H9 (cell line): Measurements from ENCODE around the gene CCDC85A. TPM values are rescaled to one million over a fixed set of nuclear protein-coding genes. Genes with fewer than 3 reads are reported as not detected.

Experiments
- DNase-seq: peaks from one replicate; pipeline ENCODE4 v3.0.0-alpha.2; 2017
- H2AFZ ChIP-seq: one replicate; pipeline ENCODE4 v1.6.1; 2013; ENCODE audit warnings: mild to moderate bottlenecking, low read length, control low read depth, moderate library complexity
- H2AK5ac ChIP-seq: 2 replicates; pipeline ENCODE4 v1.6.1; 2013; ENCODE audit warnings: low read length, control low read depth, mixed read lengths; ENCODE audit not compliant: insufficient read length
- H2BK120ac ChIP-seq: one replicate; pipeline ENCODE4 v1.6.1; 2013; ENCODE audit warnings: low read depth, mild to moderate bottlenecking, low read length, control low read depth, inconsistent platforms; ENCODE audit not compliant: poor library complexity, severe bottlenecking
- H2BK12ac ChIP-seq: 2 replicates; pipeline ENCODE4 v1.6.1; 2013; ENCODE audit warnings: low read length, control low read depth, mixed read lengths, low read depth; ENCODE audit not compliant: insufficient read length
- H2BK15ac ChIP-seq: 2 replicates; pipeline ENCODE4 v1.6.1; 2013; ENCODE audit warnings: low read depth, low read length, control low read depth
- H2BK20ac ChIP-seq: one replicate; pipeline ENCODE4 v1.6.1; 2013; ENCODE audit warnings: low read depth, mild to moderate bottlenecking, low read length, control low read depth, inconsistent platforms; ENCODE audit not compliant: poor library complexity, severe bottlenecking
- H2BK5ac ChIP-seq: 2 replicates; pipeline ENCODE4 v1.6.1; 2013; ENCODE audit warnings: low read length, control low read depth, mixed read lengths; ENCODE audit not compliant: insufficient read length
- H3K14ac ChIP-seq: 2 replicates; pipeline ENCODE4 v1.6.1; 2013; ENCODE audit warnings: low read length, control low read depth; ENCODE audit not compliant: insufficient read depth
- H3K18ac ChIP-seq: 2 replicates; pipeline ENCODE4 v1.6.1; 2013; ENCODE audit warnings: low read depth, mild to moderate bottlenecking, mixed read lengths, low read length, control low read depth; ENCODE audit not compliant: insufficient read length
- H3K23ac ChIP-seq: 2 replicates; pipeline ENCODE4 v1.6.1; 2013; ENCODE audit warnings: low read length, control low read depth, mixed read lengths, low read depth; ENCODE audit not compliant: insufficient read length
- H3K23me2 ChIP-seq: 2 replicates; pipeline ENCODE4 v1.6.1; 2013; ENCODE audit warnings: low read depth, mild to moderate bottlenecking, mixed read lengths, low read length, control low read depth; ENCODE audit not compliant: insufficient read length, poor library complexity, severe bottlenecking
- H3K27ac ChIP-seq: 2 replicates; pipeline ENCODE4 v1.5.1; 2013; ENCODE audit warnings: low read length, control low read depth, mixed read lengths, low read depth; ENCODE audit not compliant: insufficient read length
- H3K27me3 ChIP-seq: 2 replicates; pipeline ENCODE4 v1.6.1; 2013; ENCODE audit warnings: low read length, control low read depth, inconsistent platforms; ENCODE audit not compliant: insufficient read depth
- H3K4ac ChIP-seq: 2 replicates; pipeline ENCODE4 v1.6.1; 2013; ENCODE audit warnings: low read depth, mild to moderate bottlenecking, control low read depth, inconsistent platforms, low read length, moderate library complexity
- H3K4me1 ChIP-seq: 2 replicates; pipeline ENCODE4 v1.6.1; 2013; ENCODE audit warnings: low read length, control low read depth, inconsistent platforms; ENCODE audit not compliant: insufficient read depth
- H3K4me2 ChIP-seq: 2 replicates; pipeline ENCODE4 v1.6.1; 2013; ENCODE audit warnings: low read length, control low read depth, mixed read lengths; ENCODE audit not compliant: insufficient read length, insufficient read depth
- H3K56ac ChIP-seq: 2 replicates; pipeline ENCODE4 v1.6.1; 2013; ENCODE audit warnings: low read depth, mild to moderate bottlenecking, mixed read lengths, low read length, control low read depth; ENCODE audit not compliant: insufficient read length
- H3K79me1 ChIP-seq: 2 replicates; pipeline ENCODE4 v1.6.1; 2013; ENCODE audit warnings: low read depth, mild to moderate bottlenecking, moderate library complexity, low read length, control low read depth, inconsistent platforms; ENCODE audit not compliant: insufficient read depth, poor library complexity, severe bottlenecking
- H3K79me2 ChIP-seq: 2 replicates; pipeline ENCODE4 v1.6.1; 2013; ENCODE audit warnings: low read length, control low read depth, inconsistent platforms; ENCODE audit not compliant: insufficient read depth
- H3K9ac ChIP-seq: 2 replicates; pipeline ENCODE4 v1.6.1; 2013; ENCODE audit warnings: low read length, control low read depth, mixed read lengths; ENCODE audit not compliant: insufficient read length; ENCODE audit errors: extremely low read depth
- H3K9me3 ChIP-seq: one replicate; pipeline ENCODE4 v1.6.1; 2013; ENCODE audit warnings: low read depth, low read length, inconsistent platforms; ENCODE audit not compliant: control insufficient read depth
- H3T11ph ChIP-seq: one replicate; pipeline ENCODE4 v1.6.1; 2013; ENCODE audit warnings: mild to moderate bottlenecking, low read length, control low read depth, inconsistent platforms
- H4K20me1 ChIP-seq: one replicate; pipeline ENCODE4 v1.6.1; 2013; ENCODE audit not compliant: control insufficient read depth, insufficient read length, insufficient read depth
- H4K5ac ChIP-seq: 2 replicates; pipeline ENCODE4 v1.6.1; 2013; ENCODE audit warnings: low read depth, mild to moderate bottlenecking, mixed read lengths, low read length, control low read depth; ENCODE audit not compliant: insufficient read length
- H4K8ac ChIP-seq: replicated peaks from 2 replicates; pipeline ENCODE4 v1.6.1; 2013; ENCODE audit warnings: low read length, control low read depth, mixed read lengths, low read depth; ENCODE audit not compliant: insufficient read length
- H4K91ac ChIP-seq: 2 replicates; pipeline ENCODE4 v1.6.1; 2013; ENCODE audit warnings: low read depth, mild to moderate bottlenecking, moderate library complexity, mixed read lengths, low read length, control low read depth; ENCODE audit not compliant: insufficient read length
- H3K27ac Mint-ChIP-seq, 3 experiments: 2 replicates in 2 of 3; 3 replicates in 1 of 3; pipeline ENCODE4 v1.8.0; 2020 to 2021; ENCODE audit warnings: mixed read lengths in 3 of 3, mild to moderate bottlenecking in 1 of 3, moderate library complexity in 1 of 3
- H3K27me3 Mint-ChIP-seq: 2 replicates; pipeline ENCODE4 v1.8.0; 2021; ENCODE audit warnings: low read depth, mild to moderate bottlenecking, moderate library complexity, mixed read lengths
- H3K36me3 Mint-ChIP-seq, 3 experiments: 2 replicates in 2 of 3; 3 replicates in 1 of 3; pipeline ENCODE4 v1.8.0; 2020 to 2021; ENCODE audit warnings: low read depth in 3 of 3, mixed read lengths in 3 of 3; ENCODE audit not compliant: insufficient read depth in 1 of 3
- H3K4me1 Mint-ChIP-seq, 2 experiments: 2 replicates each; pipeline ENCODE4 v1.8.0; 2020; ENCODE audit warnings: mixed read lengths in 2 of 2
- H3K4me3 Mint-ChIP-seq, 2 experiments: 2 replicates in 1 of 2; 3 replicates in 1 of 2; pipeline ENCODE4 v1.8.0; 2020 to 2021; ENCODE audit warnings: mild to moderate bottlenecking in 2 of 2, mixed read lengths in 2 of 2, moderate library complexity in 1 of 2
- H3K9me3 Mint-ChIP-seq, 2 experiments: 2 replicates in 1 of 2; 3 replicates in 1 of 2; pipeline ENCODE4 v1.8.0; 2020; ENCODE audit warnings: mild to moderate bottlenecking in 2 of 2, mixed read lengths in 2 of 2, moderate library complexity in 1 of 2
- WGBS: extraction: QIAGEN DNeasy Blood & Tissue Kit; methylation state at CpG from one replicate; pipeline ENCODE4 v1.1.7; 2013; ENCODE audit warnings: missing lambda C conversion rate, low lambda C conversion rate, mixed read lengths; ENCODE audit not compliant: insufficient read length; ENCODE audit errors: extremely low coverage; 5-methylcytosine and 5-hydroxymethylcytosine counted together
- total RNA-seq: library from RNA; stranded (reverse); gene quantifications from 2 replicates; pipeline ENCODE4 v1.2.1, GENCODE V29; 2021
- TF ChIP-seq, protein P1 (sequence below): fragments of 200-600 bp; sonication (generic); conservative IDR thresholded peaks from 3 replicates; pipeline ENCODE4 v1.8.0; 2021; ENCODE audit warnings: antibody characterized with exemption, mild to moderate bottlenecking

CCDC85A gene
- total RNA-seq, 1 experiment from 2014 or later: 0.17 TPM

DNA sequence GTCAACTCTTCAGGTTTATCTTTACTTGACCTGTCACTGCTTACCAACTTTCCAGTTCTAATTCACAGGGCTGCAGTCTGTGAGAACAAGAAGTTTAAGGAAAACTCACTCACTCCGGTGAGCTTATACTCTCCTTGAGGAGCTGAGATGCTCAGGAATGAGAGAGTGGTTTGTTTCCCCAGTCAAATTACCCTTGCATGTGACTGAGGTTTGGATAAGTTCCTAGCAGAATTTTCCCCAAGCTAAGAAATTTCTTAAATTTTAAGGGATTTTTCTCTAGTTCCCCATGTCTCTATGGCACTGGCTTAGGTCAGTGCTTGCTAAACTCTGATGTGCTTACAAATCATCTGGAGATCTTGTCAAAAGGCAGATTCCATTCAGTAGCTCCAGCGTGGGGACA, 12.8 kb upstream of the CCDC85A start:
- Mint-ChIP-seq H3K27me3 (peaks cover 90% of the 10 kb centered on the region), H3K27ac (no peak overlapping the region), H3K4me1 (no peaks in the 10 kb centered on the region), H3K4me3 (no peak overlapping the region), H3K9me3 (no peaks in the 10 kb centered on the region; a peak in 1 of 5 replicates), H3K36me3 (peaks cover 0 to 9% (median 8%) of the 10 kb centered on the region in 3 experiments; a peak in 3 of 7 replicates)
- Histone ChIP-seq H3K14ac (no peak overlapping the region), H3T11ph (no peak overlapping the region), H3K27ac (no peak overlapping the region), H2BK20ac (no peak overlapping the region), H4K20me1 (no peaks in the 10 kb centered on the region), H2AFZ (no peak overlapping the region), H3K79me1 (peaks cover 3% of the 10 kb centered on the region), H3K23ac (no peak overlapping the region), H3K79me2 (no peaks in the 10 kb centered on the region), H2BK12ac (no peak overlapping the region), H2AK5ac (no peak overlapping the region), H3K18ac (no peak overlapping the region), H4K8ac (no peak overlapping the region), H2BK120ac (no peak overlapping the region), H4K5ac (no peak overlapping the region), H3K4me1 (0 out of 2 replicates have a peak, but pooled peaks cover 3% of the 10 kb centered on the region), H2BK15ac (no peak overlapping the region), H2BK5ac (no peak overlapping the region), H4K91ac (no peak overlapping the region), H3K9me3 (no peaks in the 10 kb centered on the region), H3K23me2 (no peaks in the 10 kb centered on the region), H3K4me2 (no peak overlapping the region), H3K4ac (no peak overlapping the region), H3K27me3 (no peaks in the 10 kb centered on the region), H3K9ac (no peak overlapping the region), H3K56ac (no peak overlapping the region)
- WGBS: no CpG with 5 or more reads among the region's 2 CpGs
- TF ChIP-seq, protein P1, sequence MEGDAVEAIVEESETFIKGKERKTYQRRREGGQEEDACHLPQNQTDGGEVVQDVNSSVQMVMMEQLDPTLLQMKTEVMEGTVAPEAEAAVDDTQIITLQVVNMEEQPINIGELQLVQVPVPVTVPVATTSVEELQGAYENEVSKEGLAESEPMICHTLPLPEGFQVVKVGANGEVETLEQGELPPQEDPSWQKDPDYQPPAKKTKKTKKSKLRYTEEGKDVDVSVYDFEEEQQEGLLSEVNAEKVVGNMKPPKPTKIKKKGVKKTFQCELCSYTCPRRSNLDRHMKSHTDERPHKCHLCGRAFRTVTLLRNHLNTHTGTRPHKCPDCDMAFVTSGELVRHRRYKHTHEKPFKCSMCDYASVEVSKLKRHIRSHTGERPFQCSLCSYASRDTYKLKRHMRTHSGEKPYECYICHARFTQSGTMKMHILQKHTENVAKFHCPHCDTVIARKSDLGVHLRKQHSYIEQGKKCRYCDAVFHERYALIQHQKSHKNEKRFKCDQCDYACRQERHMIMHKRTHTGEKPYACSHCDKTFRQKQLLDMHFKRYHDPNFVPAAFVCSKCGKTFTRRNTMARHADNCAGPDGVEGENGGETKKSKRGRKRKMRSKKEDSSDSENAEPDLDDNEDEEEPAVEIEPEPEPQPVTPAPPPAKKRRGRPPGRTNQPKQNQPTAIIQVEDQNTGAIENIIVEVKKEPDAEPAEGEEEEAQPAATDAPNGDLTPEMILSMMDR: no peak
- DNase-seq: no peak
